A172 (cell line): Measurements from ENCODE around the gene ABCC4. TPM values are rescaled to one million over a fixed set of nuclear protein-coding genes. Genes with fewer than 3 reads are reported as not detected.

ENCODE experiments used
- DNase-seq: peaks from one replicate; pipeline ENCODE4 v3.0.0-alpha.2; 2015; ENCODE audit warnings: low spot score
- total RNA-seq: library from RNA; depleted of rRNA; stranded (reverse); fragments of >200 nt; shearing (Covaris generic); gene quantifications from 2 replicates; pipeline ENCODE4 v1.2.3, GENCODE V29; 2014

ABCC4 gene
- total RNA-seq, 1 experiment from 2014 or later, result 45.7 TPM

DNA sequence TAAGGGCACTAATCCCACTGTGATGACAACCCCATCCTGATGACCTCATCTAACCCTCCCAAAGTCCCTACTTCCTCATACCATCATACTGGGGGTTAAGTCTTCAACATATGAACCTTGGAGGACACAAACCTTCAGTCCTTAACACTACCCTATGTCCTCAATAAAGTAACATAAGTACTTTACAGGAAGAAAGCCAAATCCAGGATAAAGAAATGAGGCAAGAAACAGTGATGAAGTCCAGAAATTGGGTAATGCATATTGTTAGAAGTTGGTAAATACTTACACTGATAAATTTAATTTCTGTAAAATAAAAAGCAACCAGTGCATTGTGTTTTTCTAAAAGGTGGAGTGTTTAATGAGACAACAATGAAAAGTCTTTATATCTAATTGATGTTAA, 304.1 kb downstream of the ABCC4 start:
- DNase-seq, result no peak

DNA sequence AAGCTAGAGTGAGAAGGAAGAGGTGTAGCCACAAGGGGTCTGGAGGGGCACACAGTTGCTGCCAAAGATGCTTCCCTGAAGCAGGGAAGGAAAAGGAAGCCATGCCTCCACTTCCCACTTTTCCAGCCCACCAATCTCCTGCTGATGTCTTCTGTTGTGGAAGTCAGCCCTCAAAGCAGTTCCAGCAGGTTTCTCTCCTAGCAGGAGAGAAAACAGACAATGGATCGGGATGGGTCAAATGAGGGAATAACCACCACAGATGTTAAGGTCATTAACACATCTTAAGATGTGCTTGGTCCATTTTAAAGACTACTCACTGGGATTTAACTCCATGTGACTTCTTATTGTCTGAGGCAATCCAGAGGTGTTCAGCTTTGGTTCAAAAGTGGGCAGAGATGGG, 304.8 kb downstream of the ABCC4 start:
- DNase-seq, result no peak

DNA sequence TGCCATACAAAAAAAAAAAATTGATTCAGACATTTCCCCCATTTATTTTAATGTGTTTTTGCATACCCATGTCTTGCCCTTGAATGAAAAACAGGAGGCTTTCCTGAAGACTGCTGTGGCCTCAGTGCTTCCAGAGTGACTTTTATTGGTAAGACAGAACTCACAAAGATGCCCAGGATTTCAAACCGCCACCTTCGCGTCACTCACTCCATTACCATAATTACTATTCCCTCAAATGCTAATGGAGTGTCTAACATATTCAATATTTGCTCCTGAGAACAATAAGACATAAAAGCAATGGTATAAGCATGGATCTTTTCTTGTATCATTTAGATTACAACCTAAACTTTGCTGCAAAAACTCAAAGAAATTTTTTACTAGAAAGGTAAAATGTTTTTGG, 306.7 kb downstream of the ABCC4 start:
- DNase-seq, result no peak

DNA sequence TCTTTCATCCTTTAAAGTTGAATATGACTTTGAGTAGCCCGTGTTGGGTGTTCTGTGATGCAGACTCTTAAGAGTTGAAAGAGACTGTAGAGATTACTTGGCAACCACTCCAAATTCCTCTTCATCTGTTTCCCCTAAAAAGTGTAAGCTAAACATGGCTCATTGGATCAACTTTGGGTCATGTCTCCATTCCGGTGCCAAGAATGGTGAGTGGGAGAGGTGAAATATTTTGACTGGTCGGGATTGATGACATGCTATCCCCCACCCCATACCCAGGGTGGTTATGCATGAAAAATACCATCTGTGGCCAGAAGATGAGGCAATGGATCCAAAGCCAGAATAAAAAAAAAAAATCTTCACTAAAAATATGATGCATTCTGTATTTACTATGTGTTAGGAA, 307.6 kb downstream of the ABCC4 start:
- DNase-seq, result no peak

DNA sequence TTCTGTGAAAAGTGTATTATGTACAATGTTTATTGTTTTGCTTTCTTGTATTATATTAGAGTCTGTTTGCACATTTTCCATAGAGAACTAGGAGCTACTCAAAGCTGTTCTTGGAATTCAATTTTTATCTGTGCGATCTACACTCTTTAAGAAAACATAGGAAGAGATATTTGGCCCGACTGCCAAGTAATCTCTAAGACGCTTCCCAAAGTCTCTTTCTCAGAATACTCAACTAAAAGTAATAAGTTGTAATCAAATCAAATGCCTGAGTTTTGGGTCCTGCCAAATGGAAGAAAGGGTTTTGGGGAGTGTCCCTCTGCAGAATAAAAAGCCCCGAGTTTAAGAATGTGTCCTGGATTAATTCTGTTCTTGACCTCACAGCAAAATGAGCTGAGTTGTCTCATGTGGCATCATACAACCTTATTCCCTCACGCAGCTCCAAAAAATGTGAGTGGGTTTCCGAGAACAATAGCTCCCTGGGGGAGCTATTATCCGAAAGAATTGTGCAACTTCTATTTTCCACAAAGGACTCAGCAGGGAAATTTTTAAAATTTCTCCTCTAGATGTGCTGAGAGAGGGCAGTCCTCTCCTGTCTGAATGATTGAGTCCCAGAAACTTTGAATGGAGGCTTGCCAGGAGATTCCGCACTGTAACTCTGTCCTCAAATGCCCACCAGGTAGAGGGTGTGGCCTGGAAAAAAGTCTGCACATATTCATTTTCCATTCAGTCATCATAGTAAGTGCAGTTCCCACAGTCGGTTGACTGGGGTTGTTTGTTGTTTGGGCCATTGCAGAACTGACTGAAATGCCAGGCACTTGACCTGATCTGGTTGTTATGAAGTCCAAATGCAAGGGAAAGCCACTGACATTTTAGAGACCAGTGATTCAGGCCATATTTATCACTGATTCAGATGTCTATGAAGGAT, 309.0 kb downstream of the ABCC4 start:
- DNase-seq, result no peak

DNA sequence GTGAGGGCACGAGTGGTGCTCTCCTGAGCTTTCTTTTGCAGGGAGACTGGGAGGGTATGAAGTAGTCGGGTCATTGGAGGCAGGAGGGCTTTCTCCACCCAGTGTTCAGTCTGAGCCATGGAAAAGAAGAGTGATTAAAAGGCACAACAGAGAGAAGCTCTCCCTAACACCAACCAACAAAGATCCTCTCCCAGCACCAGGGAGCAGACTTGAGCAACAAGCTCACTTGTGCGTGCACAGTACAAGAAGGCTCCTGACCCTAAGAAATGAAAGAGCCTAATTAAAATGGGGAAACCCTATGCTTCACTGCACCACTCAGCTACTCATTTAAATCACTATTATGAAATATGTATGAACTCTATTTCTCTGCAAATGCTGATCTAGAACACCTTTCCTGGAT, 312.6 kb downstream of the ABCC4 start:
- DNase-seq, result no peak

DNA sequence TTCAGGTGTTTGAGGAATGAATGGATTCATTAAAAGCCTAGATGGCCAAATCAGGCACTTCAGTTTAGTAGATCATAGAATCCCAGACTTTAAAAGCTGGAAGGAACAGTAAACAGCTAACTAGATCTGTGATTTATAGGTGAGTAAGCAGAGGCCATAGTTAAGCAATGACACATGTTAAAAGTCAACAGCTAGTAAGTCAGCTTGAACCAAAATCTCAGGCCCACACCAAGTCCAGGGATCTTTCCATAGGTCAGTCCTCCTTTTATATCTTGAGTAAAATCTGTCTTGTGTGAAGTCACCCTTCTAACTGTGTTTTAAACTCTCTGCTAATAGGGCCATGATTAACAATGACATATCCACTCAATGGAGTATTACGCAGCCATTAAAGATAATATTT, 313.4 kb downstream of the ABCC4 start:
- DNase-seq, result peak; percentile 25

DNA sequence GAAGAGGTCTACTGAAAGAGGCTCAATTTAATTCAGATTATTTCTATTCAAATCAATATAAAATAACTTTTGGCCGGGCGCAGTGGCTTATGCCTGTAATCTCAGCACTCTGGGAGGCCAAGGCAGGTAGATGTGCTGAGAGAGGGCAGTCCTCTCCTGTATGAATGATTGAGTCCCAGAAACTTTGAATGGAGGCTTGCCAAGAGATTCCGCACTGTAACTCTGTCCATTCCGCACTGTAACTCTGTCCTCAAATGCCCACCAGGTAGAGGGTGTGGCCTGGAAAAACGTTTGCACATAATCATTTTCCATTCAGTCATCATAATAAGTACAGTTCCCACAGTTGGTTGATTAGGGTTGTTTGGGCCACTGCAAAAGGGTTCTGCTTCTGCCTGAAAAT, 314.2 kb downstream of the ABCC4 start:
- no peak for DNase-seq

DNA sequence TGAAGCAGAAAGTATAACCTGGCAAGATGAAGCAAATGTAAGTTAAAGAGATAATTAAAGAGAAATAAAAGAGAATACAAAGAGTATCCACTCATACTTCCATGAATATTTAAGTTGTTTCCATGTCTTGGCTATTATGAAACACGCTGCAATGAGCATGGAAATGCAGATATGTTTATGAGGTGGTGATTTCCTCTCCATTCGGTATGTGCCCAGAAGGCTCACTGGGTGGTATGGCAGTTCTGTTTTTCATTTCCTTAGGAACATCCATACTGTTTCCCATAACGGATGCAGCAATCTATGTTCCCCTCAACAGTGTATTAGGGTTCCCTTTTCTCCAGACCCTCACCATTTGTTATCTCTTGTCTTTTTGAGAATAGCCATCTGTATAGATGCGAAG, 316.3 kb downstream of the ABCC4 start:
- no peak for DNase-seq

DNA sequence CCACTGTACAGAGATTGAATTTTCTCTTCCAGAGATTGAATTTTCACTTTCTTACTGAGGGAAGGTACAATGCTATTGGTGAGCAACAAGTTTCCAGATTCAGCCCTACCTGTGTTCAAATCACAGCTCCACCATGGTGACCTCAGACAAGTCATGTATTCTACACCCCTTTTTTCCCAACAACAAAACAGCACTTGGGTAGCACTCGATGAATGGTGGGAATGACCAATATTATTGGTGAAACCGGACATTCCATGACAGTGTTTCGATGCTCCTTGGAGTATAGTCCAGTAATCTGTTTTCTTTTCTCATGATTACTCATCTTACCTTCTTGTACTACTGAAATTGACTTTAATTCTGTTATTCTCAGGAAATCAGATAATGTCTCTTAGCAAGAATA, 322.7 kb downstream of the ABCC4 start:
- no peak for DNase-seq

DNA sequence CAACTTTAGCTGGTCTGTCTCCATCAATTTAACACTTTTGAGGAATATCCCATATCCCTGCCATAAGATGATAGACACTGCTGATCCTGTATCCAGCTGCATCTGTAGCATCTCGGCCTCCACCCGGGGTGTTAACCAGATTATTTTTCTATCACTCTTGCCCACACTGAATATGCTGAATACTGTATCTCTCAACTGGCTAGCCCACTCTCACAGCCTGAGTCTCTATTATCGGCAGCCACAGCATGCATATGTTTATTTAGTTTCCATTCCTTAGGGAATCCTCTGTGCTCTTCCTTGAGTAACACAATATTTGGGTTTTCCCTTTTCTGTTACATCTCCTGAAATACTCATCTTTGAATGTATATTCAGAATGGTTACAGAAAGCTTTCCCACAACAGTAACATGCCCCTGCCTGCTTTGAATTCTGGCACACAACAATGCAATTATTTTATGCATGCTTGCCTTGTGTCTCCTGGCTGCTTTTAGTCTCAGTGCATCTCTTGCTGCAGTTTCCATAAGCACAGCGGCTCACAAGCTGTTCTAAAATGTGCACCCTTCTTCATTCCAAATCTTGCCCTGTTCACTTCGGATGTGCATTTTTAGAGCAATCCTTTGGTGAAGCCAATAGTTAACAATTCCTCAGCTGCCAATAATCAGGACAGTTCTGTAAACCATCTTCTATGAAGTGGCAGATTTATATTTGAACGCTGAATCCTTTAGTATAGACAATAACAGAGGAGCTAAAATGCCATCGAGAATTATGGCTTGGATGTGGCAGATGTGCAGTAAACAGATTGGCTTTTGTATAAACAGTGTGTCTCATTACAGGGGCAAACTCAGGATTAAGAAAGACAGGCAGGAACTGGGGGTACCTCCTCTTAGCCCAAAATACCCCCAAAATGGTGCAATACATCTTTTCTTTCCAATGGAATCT, 327.0 kb downstream of the ABCC4 start:
- no peak for DNase-seq

DNA sequence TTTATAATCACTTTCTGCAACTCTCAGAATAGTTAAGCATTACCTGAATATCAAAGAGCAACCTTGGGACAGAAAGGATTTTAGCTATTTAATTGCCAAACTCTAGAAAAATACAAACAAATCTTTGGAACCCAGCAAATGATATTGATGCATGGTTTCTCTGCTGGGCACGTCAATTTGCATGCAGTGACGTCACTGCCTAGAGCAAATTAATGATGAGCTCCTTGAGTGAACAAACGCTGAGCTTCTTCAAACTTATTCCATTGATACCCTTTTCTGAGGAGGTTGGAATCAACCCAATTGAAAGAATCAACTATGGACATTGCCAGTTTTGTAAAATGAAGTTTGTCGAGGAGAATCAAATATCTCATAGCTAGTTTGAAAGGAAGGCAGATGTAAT, 329.0 kb downstream of the ABCC4 start:
- no peak for DNase-seq
